HG03045 (cell line): Measurements from ENCODE around the gene IER5L.
"Not testable (repeated sequence)": the region's sequence is repeated elsewhere in the genome, so short reads cannot be mapped to it uniquely, and the experiment has no call there.

ENCODE experiments used
- ATAC-seq: cut with Tn5 transposase; IDR thresholded peaks from one replicate; pipeline ENCODE4 v1.9.1; 2021; ENCODE audit warnings: mild to moderate bottlenecking, moderate library complexity; ENCODE audit not compliant: unreplicated experiment

IER5L gene

GRCh38 chr9:129203556-129203909, 25.5 kb upstream of the IER5L start:
- ATAC-seq, result no peak

GRCh38 chr9:129202613-129203555, 24.8 kb upstream of the IER5L start:
- ATAC-seq, result peak; percentile 78

GRCh38 chr9:129201866-129202265, 23.8 kb upstream of the IER5L start:
- ATAC-seq, result no peak

- no peak for ATAC-seq
These were observed 23.2 kb upstream of the IER5L start for GRCh38 chr9:129201289-129201688.

- no peak for ATAC-seq
These were observed 22.2 kb upstream of the IER5L start for GRCh38 chr9:129200255-129200654.

GRCh38 chr9:129199044-129199435, 21.0 kb upstream of the IER5L start:
- ATAC-seq, result no peak

GRCh38 chr9:129198319-129199043, 20.4 kb upstream of the IER5L start:
- no peak for ATAC-seq

- no peak for ATAC-seq
These were observed 19.9 kb upstream of the IER5L start for GRCh38 chr9:129197978-129198318.

GRCh38 chr9:129197045-129197444, 19.0 kb upstream of the IER5L start:
- ATAC-seq, result not testable (repeated sequence)

- ATAC-seq, result no peak
These were observed 17.5 kb upstream of the IER5L start for GRCh38 chr9:129195606-129196005.

GRCh38 chr9:129194221-129194620, 16.2 kb upstream of the IER5L start:
- ATAC-seq, result no peak

GRCh38 chr9:129193655-129194054, 15.6 kb upstream of the IER5L start:
- ATAC-seq, result no peak

- ATAC-seq, result no peak
These were observed 13.2 kb upstream of the IER5L start for GRCh38 chr9:129191234-129191633.

GRCh38 chr9:129189971-129190370, 11.9 kb upstream of the IER5L start:
- ATAC-seq, result not testable (repeated sequence)

- no peak for ATAC-seq
These were observed 9.0 kb upstream of the IER5L start for GRCh38 chr9:129187042-129187441.

- ATAC-seq, result no peak
These were observed 7.9 kb upstream of the IER5L start for GRCh38 chr9:129185991-129186390.

- no peak for ATAC-seq
These were observed 7.3 kb upstream of the IER5L start for GRCh38 chr9:129185402-129185801.

- ATAC-seq, result no peak
These were observed 6.6 kb upstream of the IER5L start for GRCh38 chr9:129184596-129185122.

- no peak for ATAC-seq
These were observed 6.1 kb upstream of the IER5L start for GRCh38 chr9:129184219-129184524.

GRCh38 chr9:129183495-129184218, 5.6 kb upstream of the IER5L start:
- ATAC-seq, result no peak
